Cardiac fibroblast (primary cell): ENCODE data around the gene NAA16.

Experiments
- DNase-seq, 2 donors: peaks; one replicate each; pipeline versions ENCODE4 v3.0.0 to v3.0.0-alpha.2; 2010; ENCODE audit warnings: low read depth in 2 of 2
- H3K4me3 ChIP-seq, 2 donors: replicated peaks in 1 of 2; 1 replicate in 1 of 2; 2 replicates in 1 of 2; pipeline ENCODE4 v1.5.1; 2011; ENCODE audit warnings: low read depth in 2 of 2, low read length in 2 of 2, mild to moderate bottlenecking in 2 of 2, moderate library complexity in 1 of 2
- TF ChIP-seq, protein P1 (sequence below): IDR thresholded peaks from one replicate; pipeline ENCODE4 v1.5.1; 2011; ENCODE audit warnings: low read depth, mild to moderate bottlenecking, low read length, inconsistent platforms

NAA16 gene

DNA sequence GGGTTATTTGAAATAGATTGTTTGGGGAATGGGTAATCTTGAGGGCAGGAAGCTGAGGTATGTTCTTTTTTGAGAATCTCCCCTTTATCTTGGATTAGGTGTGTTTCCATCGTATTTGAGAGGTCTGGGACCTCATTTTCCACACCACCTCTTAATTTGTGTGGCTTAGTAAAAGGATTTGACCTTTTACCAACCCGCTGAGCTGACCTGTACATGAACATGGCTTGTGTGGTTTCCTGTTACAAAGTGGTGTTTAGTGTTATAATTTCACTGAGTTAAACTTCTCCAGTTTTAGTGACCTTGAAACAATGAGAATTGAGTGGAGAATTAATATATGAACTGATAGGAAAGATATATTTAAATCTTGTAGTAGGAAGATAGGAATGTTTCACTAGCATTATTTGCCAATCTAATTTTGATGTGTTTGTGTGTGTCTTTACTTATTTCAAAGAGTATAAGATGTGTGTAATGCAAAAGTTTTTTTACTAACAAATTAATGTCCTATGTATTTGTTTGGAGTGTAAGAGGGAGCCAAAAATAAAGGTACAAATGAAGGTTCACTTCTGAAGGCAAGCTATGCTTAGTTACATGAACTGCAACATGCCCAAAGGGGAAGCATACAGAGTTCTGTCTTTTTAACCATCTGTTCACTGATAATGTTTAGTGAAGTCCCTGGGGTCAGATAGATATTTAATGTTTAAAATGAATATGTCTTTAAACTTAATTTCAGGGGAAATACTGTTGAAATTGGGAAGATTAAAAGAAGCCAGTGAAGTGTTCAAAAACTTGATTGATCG, 17.1 kb downstream of the NAA16 start:
- peak in 1 of 2 donors; percentile 17 for DNase-seq
- TF ChIP-seq, protein P1, sequence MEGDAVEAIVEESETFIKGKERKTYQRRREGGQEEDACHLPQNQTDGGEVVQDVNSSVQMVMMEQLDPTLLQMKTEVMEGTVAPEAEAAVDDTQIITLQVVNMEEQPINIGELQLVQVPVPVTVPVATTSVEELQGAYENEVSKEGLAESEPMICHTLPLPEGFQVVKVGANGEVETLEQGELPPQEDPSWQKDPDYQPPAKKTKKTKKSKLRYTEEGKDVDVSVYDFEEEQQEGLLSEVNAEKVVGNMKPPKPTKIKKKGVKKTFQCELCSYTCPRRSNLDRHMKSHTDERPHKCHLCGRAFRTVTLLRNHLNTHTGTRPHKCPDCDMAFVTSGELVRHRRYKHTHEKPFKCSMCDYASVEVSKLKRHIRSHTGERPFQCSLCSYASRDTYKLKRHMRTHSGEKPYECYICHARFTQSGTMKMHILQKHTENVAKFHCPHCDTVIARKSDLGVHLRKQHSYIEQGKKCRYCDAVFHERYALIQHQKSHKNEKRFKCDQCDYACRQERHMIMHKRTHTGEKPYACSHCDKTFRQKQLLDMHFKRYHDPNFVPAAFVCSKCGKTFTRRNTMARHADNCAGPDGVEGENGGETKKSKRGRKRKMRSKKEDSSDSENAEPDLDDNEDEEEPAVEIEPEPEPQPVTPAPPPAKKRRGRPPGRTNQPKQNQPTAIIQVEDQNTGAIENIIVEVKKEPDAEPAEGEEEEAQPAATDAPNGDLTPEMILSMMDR = no peak
- no peak overlapping the region for H3K4me3 ChIP-seq

DNA sequence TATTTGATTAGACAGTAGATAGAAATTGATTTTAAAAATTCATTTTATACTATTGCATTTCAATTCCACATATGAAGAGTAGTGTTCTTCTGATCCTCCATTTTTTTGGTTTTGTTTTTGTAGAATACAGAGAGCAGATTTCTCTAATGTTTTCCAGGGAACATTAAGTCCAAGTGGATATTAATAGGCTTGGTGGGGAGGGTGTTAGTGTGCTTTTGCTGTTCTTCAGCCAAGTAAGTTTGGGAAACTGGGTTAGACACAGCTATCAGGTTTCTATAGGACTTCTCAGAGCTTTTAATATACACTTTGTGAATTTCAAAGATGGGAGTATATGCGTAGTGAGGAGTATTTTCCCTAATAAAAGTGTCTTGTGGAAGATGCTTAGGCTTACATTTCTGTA, 21.8 kb downstream of the NAA16 start:
- DNase-seq = peak in 1 of 2 donors; percentile 28
- H3K4me3 ChIP-seq = no peak overlapping the region
- TF ChIP-seq, protein P1 = no peak

DNA sequence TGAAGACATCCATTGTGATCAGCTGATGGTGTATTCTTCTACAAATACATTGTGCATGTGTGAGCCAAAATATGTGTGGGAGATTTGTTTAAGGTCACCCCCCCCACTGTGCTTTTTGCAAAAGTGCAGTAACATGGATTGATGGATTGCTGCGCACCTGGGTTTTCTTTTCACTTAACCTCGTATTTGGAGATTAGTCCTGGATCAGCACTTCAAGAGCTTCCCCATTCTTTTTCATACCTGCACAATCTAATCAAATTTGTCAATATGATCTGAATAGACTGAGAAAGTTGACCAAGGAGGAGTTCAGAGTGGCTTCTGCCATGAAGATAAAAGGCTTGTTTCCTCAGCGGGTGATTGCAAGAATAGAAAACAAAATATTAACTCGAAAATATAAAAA, 23.7 kb downstream of the NAA16 start:
- H3K4me3 ChIP-seq = no peak overlapping the region
- TF ChIP-seq, protein P1 = no peak
- DNase-seq = no peak

DNA sequence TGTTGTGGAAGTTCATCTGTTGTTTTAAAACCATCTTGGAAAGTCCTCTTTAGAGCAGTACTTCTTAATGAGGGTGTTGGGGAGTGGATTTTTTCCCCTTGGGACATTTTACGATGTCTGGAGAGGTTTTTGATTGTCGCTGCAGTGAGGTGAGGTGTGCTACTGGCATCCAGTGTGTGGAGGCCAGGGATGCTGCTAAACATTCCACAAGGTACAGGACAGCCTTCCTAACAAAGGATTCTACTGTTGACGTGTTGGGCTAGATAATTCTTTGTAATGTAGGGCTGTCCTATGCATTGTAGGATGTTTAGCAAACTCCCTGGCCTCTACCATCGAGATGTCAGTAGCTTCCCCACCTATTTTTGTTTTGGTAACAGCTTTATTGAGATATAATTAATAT, 33.3 kb downstream of the NAA16 start:
- TF ChIP-seq, protein P1 = no peak
- no peak overlapping the region for H3K4me3 ChIP-seq

DNA sequence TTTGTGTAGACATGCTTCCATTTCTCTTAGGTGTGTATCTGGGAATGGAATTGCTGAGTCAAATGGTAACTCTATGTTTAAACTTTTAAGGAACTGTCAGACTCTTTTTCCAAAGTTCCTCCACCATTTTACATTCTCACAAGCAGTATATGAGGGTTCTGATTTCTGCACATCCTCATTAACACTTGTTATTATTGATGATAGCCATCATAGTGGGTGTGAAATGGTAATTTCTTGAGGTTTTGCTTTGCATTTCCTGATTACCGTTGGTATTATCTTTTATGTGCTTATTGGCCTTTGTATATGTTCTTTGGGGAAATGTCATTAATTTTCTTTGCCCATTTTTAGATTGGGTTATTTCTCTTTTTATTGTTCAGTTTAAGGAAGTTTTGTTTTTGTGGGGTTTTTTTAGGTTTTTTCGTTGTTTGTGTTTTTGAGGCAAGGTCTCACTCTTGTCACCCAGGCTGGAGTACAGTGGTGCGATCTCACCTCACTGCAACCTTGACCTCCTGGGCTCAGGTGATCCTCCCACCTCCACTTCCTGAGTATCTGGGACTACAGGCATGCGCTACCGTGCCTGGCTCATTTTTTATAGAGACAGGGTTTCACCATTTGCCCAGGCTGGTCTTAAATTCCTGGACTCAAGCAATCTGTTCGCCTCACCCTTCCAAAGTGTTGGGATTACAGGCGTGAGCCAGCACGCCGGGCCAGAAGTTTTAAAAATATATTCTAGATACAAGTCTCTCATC, 34.3 kb downstream of the NAA16 start:
- no peak for DNase-seq
- TF ChIP-seq, protein P1 = no peak
- no peak overlapping the region for H3K4me3 ChIP-seq

More for the DNA sequence above, 33.3 kb downstream of the NAA16 start:
- DNase-seq = no peak

DNA sequence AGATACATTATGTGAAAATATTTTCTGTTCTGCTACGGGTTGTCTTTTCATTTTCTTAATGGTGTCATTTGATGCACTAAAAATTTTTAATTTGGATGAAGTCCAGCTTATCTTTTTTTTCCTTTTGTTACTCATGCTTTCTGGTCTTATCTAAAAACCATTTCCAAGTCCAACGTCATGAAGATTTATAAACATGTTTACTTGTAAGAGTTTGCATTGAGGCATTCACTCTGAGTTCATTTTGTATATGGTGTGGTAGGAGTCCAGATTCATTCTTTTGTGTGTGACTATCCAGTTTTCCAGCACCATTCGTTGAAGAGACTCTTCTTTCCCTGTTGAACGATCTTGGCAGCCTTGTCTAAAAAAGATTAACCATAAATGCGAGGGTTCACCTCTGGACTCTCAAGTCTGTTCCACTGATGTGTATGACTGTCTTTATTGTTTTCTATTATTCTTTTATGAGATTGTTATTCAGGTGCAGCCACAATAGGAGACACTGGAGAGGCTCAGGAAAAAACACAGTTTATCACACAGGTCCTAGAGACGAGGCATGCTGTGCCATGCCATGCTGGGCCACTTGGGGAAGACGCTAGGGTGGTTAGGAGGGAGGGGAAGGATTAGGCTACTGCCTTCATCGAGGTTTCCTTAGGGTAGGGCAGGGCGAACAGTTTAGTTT, 35.0 kb downstream of the NAA16 start:
- DNase-seq = peak in 1 of 2 donors; percentile 80
- no peak overlapping the region for H3K4me3 ChIP-seq
- TF ChIP-seq, protein P1 = no peak
